Fibroblast of lung (primary cell): Measurements from ENCODE around the gene WNT3. TPM values are rescaled to one million over a fixed set of nuclear protein-coding genes. Genes with fewer than 3 reads are reported as not detected.

ENCODE experiments used
- DNase-seq, 2 donors: peaks; one replicate each; pipeline versions ENCODE4 v3.0.0 to v3.0.0-alpha.2; 2010; ENCODE audit warnings: low read depth in 2 of 2
- H2AFZ ChIP-seq: 2 replicates; pipeline ENCODE4 v1.5.1; 2012; ENCODE audit warnings: low read length, control low read depth, inconsistent platforms
- H3K27ac ChIP-seq: 2 replicates; pipeline ENCODE4 v1.5.1; 2011; ENCODE audit warnings: low read length, control low read depth; ENCODE audit not compliant: insufficient read depth
- H3K27me3 ChIP-seq: 2 replicates; pipeline ENCODE4 v1.5.1; 2011; ENCODE audit warnings: mild to moderate bottlenecking, low read length; ENCODE audit not compliant: control insufficient read depth, insufficient read depth
- H3K36me3 ChIP-seq: 2 replicates; pipeline ENCODE4 v1.5.1; 2011; ENCODE audit warnings: low read length; ENCODE audit not compliant: control insufficient read depth, insufficient read depth
- H3K4me1 ChIP-seq: 2 replicates; pipeline ENCODE4 v1.5.1; 2011; ENCODE audit warnings: low read length; ENCODE audit not compliant: control insufficient read depth, insufficient read depth; ENCODE audit errors: extremely low read depth
- H3K4me2 ChIP-seq: 2 replicates; pipeline ENCODE4 v1.5.1; 2011; ENCODE audit warnings: low read length, control low read depth; ENCODE audit not compliant: insufficient read depth; ENCODE audit errors: extremely low read depth
- H3K4me3 ChIP-seq, 4 experiments: fragments of 200-600 bp in 1 of 4; sonication (generic) in 1 of 4; replicated peaks in 1 of 4; 2 replicates each; pipeline ENCODE4 v1.5.1; 2011 to 2016; ENCODE audit warnings: low read length in 4 of 4, low read depth in 3 of 4, mild to moderate bottlenecking in 3 of 4, control low read depth in 2 of 4, inconsistent platforms in 1 of 4, mixed read lengths in 1 of 4; ENCODE audit not compliant: insufficient read depth in 1 of 4; ENCODE audit errors: control extremely low read depth in 1 of 4
- H3K79me2 ChIP-seq: 2 replicates; pipeline ENCODE4 v1.5.1; 2012; ENCODE audit warnings: mild to moderate bottlenecking, low read length, inconsistent platforms; ENCODE audit not compliant: control insufficient read depth, insufficient read depth
- H3K9ac ChIP-seq: 2 replicates; pipeline ENCODE4 v1.5.1; 2011; ENCODE audit warnings: mild to moderate bottlenecking, low read length, control low read depth; ENCODE audit not compliant: insufficient read depth
- H3K9me3 ChIP-seq: 2 replicates; pipeline ENCODE4 v1.5.1; 2012; ENCODE audit warnings: low read depth, low read length; ENCODE audit not compliant: control insufficient read depth, insufficient read depth
- H4K20me1 ChIP-seq: 2 replicates; pipeline ENCODE4 v1.5.1; 2011; ENCODE audit warnings: low read length; ENCODE audit not compliant: control insufficient read depth, insufficient read depth; ENCODE audit errors: extremely low read depth
- CTCF ChIP-seq, 2 donors: IDR thresholded peaks in 1 of 2; conservative IDR thresholded peaks in 1 of 2; 1 replicate in 1 of 2; 2 replicates in 1 of 2; pipeline ENCODE4 v1.5.1; 2011 to 2012; ENCODE audit warnings: low read length in 2 of 2, control low read depth in 1 of 2, inconsistent platforms in 1 of 2, low read depth in 1 of 2, mild to moderate bottlenecking in 1 of 2
- EZH2 ChIP-seq: IDR thresholded peaks from 2 replicates; pipeline ENCODE4 v1.5.1; 2012; ENCODE audit warnings: low read length, control low read depth, mild to moderate bottlenecking; ENCODE audit errors: missing control alignments
- polyA plus RNA-seq, 2 donors: library from polyadenylated mRNA; depleted of rRNA in 1 of 2; stranded (reverse) in 1 of 2; unstranded in 1 of 2; fragments of >200 nt; gene quantifications; 2 replicates each; pipeline ENCODE4 v1.2.1, GENCODE V29; 2011 to 2012; ENCODE audit warnings: missing spikeins in 1 of 2
- total RNA-seq: library from RNA; depleted of rRNA; stranded (reverse); fragments of >200 nt; gene quantifications from 2 replicates; pipeline ENCODE4 v1.2.1, GENCODE V29; 2014

WNT3 gene
- total and polyA plus RNA-seq, 2 donors (not counting 1 experiment from before 2014, with no cell fraction given), result 1.3 to 1.5 TPM

GRCh38 chr17:46839211-46839610, 20.7 kb upstream of the WNT3 start:
- Histone ChIP-seq H3K27me3 (peaks cover 9% of the 10 kb centered on the region), H3K9ac (no peak overlapping the region), H4K20me1 (no peaks in the 10 kb centered on the region), H3K79me2 (no peaks in the 10 kb centered on the region), H3K4me3 (no peak overlapping the region), H2AFZ (no peak overlapping the region), H3K27ac (no peak overlapping the region), H3K4me1 (no peaks in the 10 kb centered on the region), H3K4me2 (no peak overlapping the region), H3K9me3 (no peaks in the 10 kb centered on the region), H3K36me3 (no peaks in the 10 kb centered on the region)
- TF ChIP-seq EZH2, result no peak
- no peak for TF ChIP-seq CTCF (conservative IDR thresholded peaks at IDR 0.05 in 1 of 2, IDR thresholded peaks at IDR 0.05 in 1 of 2; ENCODE audit: low read depth in 1 of 2, low read length in 2 of 2)
- DNase-seq, result no peak

GRCh38 chr17:46837521-46837920, 19.0 kb upstream of the WNT3 start:
- Histone ChIP-seq H2AFZ (no peak overlapping the region), H4K20me1 (no peaks in the 10 kb centered on the region), H3K36me3 (no peaks in the 10 kb centered on the region), H3K9ac (no peak overlapping the region), H3K4me2 (no peak overlapping the region), H3K79me2 (no peaks in the 10 kb centered on the region), H3K4me3 (no peak overlapping the region), H3K27me3 (peaks cover 9% of the 10 kb centered on the region), H3K27ac (no peak overlapping the region), H3K9me3 (no peaks in the 10 kb centered on the region), H3K4me1 (peaks cover 2% of the 10 kb centered on the region)
- no peak for DNase-seq
- no peak for TF ChIP-seq CTCF (conservative IDR thresholded peaks at IDR 0.05 in 1 of 2, IDR thresholded peaks at IDR 0.05 in 1 of 2; ENCODE audit: low read depth in 1 of 2, low read length in 2 of 2)
- no peak for TF ChIP-seq EZH2

DNA sequence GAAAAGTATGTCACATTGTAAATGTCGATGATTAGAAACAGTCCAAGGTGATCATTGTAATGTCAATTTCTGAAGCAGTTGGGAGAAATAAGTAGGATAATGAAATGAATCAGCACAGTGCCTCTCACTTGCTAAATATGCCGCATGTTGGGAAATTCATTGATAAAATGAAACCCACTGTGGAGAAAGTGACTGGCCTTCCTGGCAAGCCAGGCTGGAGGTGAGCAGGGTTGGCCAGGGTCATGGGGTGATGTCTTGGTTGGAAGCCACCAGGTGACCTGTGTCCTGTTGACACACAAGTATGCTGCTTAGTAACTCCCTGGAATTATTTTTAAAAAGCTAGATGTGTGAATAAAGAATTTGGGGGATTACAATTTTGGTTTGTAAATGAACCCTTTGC, 18.0 kb upstream of the WNT3 start:
- Histone ChIP-seq H3K27ac (no peak overlapping the region), H3K27me3 (peaks cover 7% of the 10 kb centered on the region), H2AFZ (no peak overlapping the region), H3K79me2 (no peaks in the 10 kb centered on the region), H3K4me3 (no peak overlapping the region), H3K4me2 (no peak overlapping the region), H3K9ac (no peak overlapping the region), H4K20me1 (no peaks in the 10 kb centered on the region), H3K9me3 (no peaks in the 10 kb centered on the region), H3K36me3 (no peaks in the 10 kb centered on the region), H3K4me1 (peaks cover 2% of the 10 kb centered on the region)
- TF ChIP-seq CTCF (conservative IDR thresholded peaks at IDR 0.05 in 1 of 2, IDR thresholded peaks at IDR 0.05 in 1 of 2; ENCODE audit: low read depth in 1 of 2, low read length in 2 of 2) (no peak), EZH2 (no peak)
- DNase-seq, result no peak
